ENCODE results near the gene ARHGEF25. TPM values are rescaled to one million over a fixed set of nuclear protein-coding genes. Genes with fewer than 3 reads are reported as not detected.
"Not testable (repeated sequence)": the region's sequence is repeated elsewhere in the genome, so short reads cannot be mapped to it uniquely, and the experiment has no call there.

ARHGEF25 gene
- 15.2 TPM for polyA plus RNA-seq (2013, experiment 1 of 2; ENCODE audit: insufficient read length)
- polyA plus RNA-seq (2013, experiment 2 of 2; ENCODE audit: insufficient read length): 21.7 TPM

DNA sequence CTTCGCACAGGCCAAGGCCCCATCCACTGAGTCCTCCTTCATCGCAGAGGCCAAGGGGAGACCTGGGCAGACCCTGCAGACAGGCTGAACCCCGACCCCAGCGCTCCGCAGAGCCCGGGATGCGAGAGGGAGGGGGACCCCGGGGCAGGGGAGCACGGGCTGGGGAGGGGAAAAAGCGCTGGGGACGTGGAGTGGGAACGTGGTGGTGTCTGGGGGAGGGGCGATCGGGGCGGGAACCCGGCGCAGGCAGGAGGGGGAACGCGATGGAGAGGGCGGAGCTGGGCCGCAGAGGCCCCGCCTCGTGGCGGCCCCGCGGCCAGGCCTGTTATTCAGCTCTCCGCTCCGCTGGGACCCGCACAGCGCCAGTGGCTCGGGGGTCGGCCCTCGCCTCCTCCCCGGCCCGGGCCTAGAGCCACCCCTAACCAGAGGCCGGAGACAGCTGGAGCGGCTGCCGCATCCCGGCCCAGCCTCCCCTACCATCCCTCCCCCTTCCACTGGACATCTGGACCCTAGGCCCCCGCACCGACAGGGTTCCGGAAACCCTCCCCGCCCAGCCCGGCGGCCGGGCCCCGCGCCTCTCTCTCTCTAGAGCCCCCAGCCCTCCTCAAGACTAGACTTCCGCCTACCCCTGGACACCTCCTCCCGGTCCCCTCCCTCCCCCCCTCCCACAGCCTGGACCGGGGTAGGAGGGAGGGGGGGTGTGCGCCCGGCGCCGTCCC is at the start of gene ARHGEF25:
Gene ARHGEF25, plus strand, starts transcription at position 328 of the 719 bp plus-strand sequence. CDS start 460 bp downstream, outside the sequence.
- peak; percentile 66 for DNase-seq

DNA sequence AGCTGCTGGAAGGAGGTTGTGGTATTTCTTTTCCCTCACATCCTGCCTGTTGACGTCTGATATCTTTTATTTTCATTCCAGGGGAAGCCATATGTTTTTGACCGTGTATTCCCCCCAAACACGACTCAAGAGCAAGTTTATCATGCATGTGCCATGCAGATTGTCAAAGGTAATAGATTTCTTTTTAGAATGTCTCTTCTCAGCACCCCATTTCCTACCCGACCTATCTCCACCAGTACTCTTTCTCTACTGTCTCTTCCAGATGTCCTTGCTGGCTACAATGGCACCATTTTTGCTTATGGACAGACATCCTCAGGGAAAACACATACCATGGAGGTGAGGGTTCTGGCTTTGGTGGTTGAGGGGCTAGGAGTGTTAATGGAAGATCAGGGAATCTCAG is 47.9 kb upstream of the ARHGEF25 start:
- no peak for DNase-seq

DNA sequence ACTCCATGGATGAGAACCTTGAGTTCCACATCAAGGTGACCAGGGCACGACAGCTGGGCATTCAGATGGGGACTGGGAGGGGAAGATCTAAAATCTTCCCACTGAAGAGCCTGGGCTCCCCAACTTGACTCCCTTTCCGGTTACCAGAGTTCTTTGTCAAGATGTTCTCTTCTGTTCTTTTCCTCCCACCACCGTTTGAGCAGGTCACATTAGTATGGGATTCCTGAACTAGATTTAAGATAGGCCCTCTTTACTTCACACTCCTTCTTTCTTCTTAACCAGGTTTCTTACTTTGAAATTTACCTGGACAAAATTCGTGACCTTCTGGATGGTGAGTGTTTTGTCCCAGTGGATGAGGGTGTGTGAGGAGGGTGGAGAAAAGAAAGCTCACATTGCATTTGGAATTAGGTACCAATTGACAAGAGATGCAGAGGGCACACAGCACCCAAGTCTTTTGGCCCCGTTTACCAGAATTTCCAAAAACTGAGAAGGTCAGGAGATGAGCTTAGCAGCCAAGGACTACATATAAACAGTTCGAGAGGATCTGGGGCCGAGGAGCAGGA is 47.0 kb upstream of the ARHGEF25 start:
- no peak for DNase-seq

DNA sequence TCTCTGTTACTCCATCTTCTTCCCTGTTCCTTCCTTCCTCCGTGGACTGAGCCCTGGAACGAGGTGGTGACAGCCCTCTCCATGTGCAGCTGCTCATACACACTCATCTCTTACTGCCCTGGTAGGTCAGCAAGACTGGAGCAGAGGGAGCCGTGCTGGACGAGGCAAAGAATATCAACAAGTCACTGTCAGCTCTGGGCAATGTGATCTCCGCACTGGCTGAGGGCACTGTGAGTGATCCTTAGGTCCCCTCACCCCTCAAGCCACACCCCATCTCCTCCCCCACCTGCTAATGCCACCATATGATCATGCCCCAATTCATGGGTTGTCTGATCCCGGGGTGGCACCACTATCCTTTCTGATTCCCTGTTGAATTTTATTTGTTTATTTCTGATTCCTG is 42.4 kb upstream of the ARHGEF25 start:
- DNase-seq: no peak

DNA sequence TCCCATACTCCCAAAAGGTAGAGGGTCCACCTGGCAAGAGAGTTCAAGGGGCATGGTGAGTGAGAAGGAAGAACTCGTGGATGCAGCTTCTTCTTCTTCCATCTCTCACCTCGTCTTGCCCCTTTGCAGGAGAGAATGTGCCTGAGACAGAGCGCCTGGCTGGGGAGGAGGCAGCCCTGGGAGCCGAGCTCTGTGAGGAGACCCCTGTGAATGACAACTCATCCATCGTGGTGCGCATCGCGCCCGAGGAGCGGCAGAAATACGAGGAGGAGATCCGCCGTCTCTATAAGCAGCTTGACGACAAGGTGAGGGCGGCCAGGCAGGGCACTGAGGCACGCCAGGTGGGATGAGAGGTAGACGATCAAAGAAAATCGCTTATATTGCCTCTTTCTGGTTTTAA is 41.4 kb upstream of the ARHGEF25 start:
- no peak for DNase-seq

DNA sequence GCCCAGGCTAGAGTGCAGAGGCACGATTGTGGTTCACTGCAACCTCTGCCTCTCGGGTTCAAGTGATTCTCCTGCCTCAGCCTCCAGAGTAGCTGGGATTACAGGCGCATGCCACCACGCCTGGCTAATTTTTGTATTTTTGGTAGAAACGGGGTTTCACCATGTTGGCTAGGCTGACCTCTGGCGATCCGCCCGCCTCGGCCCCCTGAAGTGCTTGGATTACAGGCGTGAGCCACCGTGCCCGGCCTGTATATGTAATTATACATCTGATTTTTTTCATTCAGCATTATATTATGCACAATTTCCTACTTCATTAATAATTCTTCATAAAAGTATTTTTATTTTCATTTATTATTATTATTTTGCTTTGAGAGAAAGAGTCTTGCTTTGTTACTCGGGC is 40.8 kb upstream of the ARHGEF25 start:
- not testable (repeated sequence) for DNase-seq

DNA sequence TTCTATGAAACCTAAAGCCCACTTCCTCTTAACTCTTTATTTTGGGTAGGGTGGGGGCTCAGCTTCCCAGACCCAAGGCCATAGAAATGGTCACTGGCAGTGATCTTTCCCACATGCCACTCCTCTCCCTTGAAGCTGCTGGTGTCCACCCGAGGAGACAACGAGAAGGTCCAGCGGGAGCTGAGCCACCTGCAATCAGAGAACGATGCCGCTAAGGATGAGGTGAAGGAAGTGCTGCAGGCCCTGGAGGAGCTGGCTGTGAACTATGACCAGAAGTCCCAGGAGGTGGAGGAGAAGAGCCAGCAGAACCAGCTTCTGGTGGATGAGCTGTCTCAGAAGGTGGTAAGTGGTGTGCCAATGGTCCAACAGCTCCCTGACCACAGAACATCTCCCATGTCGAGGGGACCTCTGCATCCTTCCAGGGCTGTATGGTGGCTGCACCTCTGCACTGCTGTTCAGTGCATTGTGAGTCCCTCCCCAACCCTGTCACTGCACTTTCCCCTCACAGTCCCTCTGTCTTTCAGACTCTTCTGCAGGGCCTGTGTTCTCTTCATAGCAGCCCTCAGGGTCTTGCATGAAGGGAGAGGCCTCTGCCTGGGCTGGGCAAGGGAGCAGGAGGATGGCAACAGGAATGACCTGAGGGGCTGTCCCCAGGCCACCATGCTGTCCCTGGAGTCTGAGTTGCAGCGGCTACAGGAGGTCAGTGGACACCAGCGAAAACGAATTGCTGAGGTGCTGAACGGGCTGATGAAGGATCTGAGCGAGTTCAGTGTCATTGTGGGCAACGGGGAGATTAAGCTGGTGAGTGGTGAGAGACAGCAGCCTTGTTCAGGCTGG is 39.1 kb upstream of the ARHGEF25 start:
- no peak for DNase-seq

DNA sequence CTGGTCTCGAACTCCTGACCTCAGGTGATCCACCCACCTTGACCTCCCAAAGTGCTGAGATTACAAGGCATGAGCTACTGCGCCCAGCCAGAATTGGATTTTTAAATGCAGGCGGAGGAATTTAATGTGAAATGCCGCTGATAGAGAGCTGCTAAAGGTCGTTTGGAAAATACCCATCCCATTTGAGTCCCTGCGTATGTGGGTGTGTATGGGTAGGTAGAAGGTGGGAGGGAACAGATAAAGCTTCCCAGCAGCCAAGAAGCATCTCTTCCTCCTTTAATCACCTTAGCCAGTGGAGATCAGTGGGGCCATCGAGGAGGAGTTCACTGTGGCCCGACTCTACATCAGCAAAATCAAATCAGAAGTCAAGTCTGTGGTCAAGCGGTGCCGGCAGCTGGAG is 36.4 kb upstream of the ARHGEF25 start:
- DNase-seq: no peak

DNA sequence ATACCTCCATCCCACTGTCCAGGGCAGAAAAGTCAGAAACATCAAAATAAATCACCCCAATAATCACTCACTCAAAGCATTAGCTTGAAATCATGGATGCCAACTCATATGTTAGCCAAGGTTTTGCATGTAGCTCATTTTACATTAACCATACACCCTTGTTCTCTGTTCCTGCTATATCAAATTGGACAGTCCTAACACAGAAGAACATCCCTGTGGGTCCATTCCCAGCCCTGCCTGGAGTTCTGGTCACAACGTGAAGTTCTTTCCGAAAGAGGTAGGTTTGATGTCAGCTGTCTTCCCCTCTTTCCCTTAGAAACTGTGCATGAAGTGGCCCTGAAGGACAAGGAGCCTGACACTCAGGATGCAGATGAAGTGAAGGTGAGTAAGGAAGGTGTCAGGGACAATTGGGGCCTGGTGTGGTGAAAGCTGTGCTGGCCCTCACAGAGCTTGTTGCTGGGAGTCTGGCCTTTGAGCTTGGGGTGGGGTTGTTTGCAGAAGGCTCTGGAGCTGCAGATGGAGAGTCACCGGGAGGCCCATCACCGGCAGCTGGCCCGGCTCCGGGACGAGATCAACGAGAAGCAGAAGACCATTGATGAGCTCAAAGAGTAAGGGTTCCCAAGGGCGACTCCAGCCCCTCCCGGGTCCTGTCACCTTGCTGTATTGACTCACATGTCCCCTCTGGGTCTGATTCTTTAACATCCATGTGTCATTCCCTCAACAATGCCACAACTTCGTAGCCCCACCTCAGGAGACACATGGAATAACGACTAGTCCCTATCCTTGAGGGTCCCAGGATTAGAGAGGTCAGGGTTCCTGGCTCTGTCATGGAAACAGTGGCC is 35.2 kb upstream of the ARHGEF25 start:
- DNase-seq: no peak

DNA sequence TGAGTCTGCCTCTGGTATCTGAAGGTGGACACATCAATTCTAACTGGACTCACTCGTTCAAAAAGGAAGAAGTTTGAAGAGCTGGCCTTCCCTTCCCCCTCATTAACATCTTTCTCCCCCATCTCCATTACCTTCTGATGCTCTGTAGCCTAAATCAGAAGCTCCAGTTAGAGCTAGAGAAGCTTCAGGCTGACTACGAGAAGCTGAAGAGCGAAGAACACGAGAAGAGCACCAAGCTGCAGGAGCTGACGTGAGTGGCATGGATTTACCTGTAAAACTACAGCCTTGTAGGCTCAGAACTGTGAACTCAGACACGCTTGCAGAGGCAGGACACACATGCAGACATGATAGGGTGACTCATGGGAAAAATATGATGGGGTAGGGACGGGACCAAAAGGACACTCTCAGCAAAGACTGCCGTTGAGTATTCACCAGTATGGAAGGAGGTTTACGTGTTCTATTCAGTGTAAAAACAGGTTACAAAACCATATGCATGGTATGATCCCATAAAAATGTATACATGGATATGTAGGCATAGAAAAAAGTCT is 34.5 kb upstream of the ARHGEF25 start:
- peak; percentile 32 for DNase-seq

DNA sequence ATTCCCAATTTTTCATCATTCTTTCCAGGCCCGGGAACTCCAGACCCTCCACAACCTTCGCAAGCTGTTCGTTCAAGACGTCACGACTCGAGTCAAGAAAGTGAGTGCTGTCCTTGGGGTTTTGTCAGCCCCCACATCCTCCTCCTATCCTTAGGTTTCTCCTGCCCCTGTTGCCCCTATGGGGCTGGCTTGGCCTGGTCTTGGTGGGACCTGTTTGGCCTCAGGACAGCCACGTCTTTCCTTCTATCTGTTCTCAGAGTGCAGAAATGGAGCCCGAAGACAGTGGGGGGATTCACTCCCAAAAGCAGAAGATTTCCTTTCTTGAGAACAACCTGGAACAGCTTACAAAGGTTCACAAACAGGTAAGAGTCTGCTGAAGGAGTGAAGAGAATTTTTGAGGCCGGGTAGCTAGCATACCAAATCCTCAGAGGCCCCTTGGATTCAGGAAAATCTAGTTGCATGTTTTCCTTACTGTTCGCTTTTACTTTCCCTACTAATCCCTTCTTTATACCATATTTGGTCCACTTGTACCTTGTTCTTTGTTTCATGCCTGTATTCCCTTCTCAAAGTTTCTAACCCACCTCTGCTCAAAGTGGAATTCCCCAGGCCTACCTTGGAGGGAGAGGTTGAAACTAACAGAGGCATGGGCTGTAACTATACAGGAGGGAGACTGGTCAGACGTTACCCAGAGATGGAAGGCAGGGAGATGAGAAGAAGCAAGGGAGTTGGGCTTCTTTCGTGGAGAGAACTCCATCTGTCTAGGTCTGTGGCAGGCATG is 33.1 kb upstream of the ARHGEF25 start:
- DNase-seq: no peak

DNA sequence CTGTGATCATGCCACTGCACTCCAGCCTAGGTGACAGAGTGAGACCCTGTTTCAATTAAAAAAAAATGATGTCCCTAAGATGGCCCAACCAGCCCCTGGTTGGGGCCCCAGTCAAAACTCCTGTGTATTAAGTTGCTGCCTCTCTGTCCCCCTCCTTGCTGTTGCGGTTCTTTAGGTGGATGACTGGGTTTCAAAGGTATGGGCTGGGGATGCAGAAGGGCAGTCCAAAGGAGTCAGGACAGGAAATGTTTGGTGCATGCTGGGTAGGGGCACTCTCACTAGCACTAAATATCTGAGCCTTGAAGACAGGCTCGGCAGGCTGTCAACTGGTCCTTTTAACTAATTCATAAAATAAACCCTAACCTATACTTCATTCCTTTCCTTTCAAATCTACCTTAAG is 32.2 kb upstream of the ARHGEF25 start:
- DNase-seq: peak; percentile 20

DNA sequence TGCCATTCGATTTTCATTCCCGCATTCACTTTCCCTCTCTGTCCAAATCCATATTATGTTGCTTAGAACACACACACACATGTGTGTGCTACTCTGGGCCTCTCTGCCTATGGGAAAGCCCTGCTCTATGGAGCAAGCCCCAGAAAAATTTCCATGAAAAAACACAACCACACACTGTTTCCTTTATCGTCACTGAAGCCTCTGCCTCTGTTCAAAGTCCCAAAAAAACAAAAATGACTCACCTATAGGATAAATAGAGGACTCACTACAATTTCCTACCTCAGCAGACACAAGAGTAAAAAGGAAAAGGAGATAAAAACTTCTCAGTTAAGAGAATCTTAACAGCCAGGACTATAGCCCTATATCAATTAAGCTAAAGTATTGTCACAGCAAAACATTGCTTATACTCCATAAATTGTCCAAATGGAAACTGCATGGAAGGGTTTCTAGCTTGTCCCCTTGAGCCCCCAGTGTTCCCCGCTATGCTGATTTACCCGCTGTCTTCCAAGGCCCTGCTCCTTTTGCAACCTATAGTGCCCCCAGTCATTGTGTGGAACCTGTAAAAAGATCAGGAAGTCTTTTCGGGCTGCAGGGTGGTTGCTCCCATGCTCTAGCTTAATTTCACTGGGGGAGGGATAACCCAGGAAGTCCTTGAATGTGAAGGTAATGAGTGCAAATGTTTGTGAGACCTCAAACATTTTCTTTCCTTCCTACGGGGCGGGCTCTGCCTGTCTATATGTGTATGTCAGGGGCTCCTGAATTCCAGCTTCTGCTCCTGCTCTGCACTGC is 31.4 kb upstream of the ARHGEF25 start:
- no peak for DNase-seq

DNA sequence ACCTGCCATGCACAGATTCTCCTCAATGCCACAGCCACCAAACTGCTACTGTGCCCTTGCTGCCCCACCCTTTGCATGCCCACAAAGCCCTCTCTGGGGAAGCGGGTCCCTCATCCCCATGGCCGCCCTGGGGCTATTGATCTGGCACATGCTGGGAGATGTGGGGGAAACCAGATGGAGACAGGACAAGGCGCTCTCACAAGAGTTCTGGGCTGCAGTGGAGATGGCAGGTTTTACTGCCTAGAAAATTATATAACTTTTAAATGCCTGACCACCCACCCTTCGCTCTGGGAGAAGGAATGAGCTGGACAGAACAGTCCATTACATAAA is 30.8 kb upstream of the ARHGEF25 start:
- DNase-seq: no peak

DNA sequence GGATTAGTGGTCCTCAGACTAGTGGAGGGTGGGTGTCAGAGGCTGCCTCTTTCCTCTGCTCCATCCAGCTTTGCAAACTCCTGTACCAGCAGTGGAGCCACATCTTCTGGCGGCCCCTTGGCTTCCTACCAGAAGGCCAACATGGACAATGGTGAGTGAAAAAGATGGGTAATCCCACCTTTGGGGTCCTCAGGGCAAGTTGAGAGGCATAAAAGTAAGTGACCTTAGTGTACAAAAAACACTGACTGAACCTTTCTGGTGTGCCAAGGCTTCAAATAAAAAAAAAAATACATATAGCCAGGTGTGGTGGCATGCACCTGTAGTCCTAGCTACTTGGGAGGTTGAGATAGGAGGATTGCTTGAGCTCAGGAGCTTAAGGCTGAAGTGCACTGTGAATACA is 29.4 kb upstream of the ARHGEF25 start:
- DNase-seq: no peak

DNA sequence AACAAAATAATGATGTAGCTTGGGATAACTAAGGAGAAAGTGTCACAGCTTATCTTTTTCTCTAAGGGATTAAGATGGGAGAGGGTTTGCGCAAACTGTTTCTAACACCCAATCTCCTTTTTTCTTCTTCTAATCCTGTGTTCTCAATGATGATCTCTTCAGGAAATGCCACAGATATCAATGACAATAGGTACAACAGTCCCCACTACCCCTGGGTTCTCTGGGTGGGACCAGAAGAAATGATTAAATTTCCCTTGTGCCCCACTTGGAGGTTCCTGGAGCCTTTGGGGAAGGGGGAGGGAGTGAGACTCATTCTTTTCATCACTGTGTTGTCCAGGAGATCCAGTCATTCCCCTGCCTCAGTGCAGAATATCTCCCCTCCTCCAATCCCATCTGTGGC is 28.8 kb upstream of the ARHGEF25 start:
- DNase-seq: no peak

DNA sequence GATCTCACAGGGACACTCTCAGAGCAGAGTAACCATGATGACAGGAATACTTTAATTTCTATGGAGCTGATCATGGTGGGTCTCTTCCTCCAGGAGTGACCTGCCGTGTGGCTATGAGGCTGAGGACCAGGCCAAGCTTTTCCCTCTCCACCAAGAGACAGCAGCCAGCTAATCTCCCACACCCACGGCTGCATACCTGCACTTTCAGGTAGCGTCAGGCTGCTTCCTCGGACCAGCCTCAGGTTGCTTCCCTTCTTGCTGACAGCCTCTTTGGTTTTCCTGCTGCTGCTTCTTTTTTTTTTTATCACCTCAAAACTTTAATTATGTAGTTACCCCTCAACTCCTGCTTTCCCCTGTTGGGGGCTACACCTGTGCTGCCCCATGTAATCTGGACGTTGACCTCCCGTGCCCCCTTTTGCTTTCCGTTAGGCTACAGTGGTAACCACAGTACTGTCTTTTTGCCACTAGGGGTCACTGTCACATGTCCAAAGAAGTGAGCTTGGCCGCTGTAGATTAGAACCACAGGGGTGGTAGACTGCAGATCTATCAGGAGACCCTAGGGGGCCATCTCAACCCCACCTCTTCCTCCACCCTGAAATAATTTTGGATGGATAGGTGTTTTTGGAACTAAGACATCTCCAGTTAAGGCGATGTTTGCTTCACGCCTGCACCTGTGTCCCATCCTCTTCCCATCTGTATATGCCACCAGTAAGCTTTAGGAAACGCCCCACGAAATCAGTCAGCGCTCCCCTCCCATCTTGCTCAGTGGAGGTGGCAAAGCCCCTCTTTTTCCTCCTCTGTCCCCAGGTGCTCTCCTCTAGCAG is 28.0 kb upstream of the ARHGEF25 start:
- DNase-seq: peak; percentile 77

DNA sequence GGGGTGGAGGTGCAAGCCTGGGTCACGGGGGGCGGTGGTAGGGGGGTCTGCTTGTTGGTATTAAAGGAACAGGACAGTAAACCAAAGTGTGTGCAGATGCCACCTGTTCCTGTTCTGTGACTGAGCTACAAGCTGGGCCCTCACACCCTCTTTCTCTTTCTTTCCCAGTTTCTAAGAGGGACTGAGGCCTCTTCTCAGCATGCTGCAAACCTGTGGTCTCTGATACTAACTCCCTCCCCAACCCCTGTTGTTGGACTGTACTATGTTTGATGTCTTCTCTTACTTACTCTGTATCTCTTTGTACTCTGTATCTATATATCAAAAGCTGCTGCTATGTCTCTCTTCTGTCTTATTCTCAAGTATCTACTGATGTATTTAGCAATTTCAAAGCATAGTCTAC is 27.2 kb upstream of the ARHGEF25 start:
- DNase-seq: no peak

DNA sequence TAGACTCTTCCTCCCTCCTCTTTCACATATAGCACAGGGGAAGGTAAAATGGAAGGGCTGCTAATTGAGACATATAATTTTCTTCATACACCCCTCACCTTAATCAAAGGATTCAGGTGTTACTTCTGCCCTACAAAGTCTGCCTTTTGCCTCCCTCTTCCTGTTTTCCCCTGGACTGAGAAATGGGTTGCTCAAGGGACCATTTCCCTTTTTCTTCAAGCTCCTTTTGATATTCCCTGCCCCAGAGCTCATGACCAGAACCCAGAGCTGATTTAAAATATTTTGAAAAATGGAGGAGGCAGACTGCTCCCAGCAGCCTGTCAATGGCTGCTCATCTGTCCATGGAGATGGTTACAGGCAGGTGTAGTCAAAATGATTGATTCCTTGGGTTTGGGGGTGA is 26.5 kb upstream of the ARHGEF25 start:
- no peak for DNase-seq

DNA sequence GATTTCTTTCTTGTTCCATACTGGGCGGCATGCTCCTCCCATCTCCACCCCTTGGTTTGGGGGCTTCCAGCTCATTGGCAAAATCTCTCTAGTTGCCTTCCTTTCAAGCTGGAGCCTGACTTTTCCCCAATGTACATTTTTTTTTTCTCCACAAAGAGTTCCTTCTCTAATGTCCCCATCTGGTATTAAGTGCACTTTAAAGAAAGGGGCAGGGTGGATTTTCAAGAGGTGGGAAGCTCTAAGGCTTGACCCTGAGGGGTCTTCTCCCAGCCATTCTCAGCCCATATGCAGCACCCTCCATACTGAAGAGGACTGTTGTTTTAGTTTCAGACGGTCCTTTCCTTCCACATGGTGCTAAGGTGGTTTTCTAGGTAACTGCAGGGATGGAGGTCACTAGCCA is 26.1 kb upstream of the ARHGEF25 start:
- DNase-seq: no peak
